ENCODE results near the gene APPL2. TPM values are rescaled to one million over a fixed set of nuclear protein-coding genes. Genes with fewer than 3 reads are reported as not detected.
"Not testable (repeated sequence)": the region's sequence is repeated elsewhere in the genome, so short reads cannot be mapped to it uniquely, and the experiment has no call there.

The APPL2 gene
- total RNA-seq, 2 donors from 2014 or later: 18.2 to 19.2 TPM

GRCh38 chr12:105206686-105207374 is 29.1 kb downstream of the APPL2 start:
- ATAC-seq (no peak), DNase-seq (no peak)
- intact Hi-C loops (cut with DNase I): no loop called here

DNA sequence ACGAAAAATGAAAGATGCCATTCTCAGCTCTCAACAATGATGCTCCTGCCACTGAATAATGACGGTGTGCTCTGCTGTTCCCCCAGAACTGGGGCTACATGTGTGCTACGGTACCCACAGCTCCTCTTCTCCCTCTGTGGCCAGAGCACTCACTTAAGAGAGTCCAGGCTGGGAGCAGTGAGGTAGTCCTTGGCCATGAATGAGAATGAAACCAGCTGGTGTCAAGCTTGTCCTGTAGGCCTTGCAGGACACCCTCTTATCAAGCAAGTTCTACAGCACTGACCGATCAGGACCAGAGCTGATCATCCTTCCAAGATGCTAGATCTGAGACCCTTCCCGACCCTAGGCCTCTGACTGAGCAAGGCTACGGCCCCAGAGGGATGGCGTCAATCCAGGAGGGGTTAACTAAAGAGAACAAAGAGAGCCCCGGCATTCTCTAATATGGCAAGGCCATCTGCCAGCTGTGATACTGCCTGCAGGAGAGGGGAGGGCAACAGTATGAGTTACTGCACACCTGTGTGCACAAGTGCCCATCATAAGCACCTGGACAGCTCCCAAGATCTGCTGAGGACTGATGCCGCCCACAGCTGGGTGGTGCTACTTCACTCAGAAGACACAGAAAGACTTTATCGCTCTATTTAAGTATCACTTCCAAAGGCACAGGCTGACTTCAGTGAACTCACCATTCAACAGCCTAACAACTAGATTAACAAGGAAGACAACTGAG is 30.5 kb downstream of the APPL2 start:
- ATAC-seq: no peak
- intact Hi-C loops (cut with DNase I): no loop called here

GRCh38 chr12:105204916-105205315 is 31.1 kb downstream of the APPL2 start:
- intact Hi-C loops (cut with DNase I): no loop called here

More for the DNA sequence above, 30.5 kb downstream of the APPL2 start:
- no peak for DNase-seq

GRCh38 chr12:105204127-105204526 is 31.8 kb downstream of the APPL2 start:
- no peak for DNase-seq
- no peak for ATAC-seq
- intact Hi-C loops (cut with DNase I): no loop called here

More at GRCh38 chr12:105204916-105205315, 31.1 kb downstream of the APPL2 start:
- no peak for ATAC-seq
- no peak for DNase-seq

GRCh38 chr12:105202202-105202601 is 33.8 kb downstream of the APPL2 start:
- DNase-seq (no peak), ATAC-seq (no peak)
- intact Hi-C loops (cut with DNase I): no loop called here

DNA sequence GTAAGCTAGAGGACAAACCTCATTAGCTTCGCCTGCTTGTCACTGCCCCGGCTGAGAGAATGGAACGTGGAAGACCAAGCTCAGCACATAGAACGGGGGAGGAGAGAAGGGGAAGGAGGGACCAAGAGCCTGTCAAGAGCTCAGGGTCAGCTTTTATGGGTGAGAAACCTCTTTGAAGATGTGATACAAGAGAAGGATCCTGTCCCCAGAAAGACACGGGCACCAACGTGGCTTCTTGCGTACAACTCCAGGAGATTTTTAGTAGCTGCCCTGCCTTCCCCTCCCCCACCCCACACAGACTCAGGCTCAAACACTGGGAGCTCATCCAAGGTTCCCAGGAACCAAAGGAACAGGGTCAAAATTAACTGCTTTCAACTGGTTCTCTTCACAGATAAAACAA is 34.7 kb downstream of the APPL2 start:
- ATAC-seq (no peak), DNase-seq (no peak)
- intact Hi-C loops (cut with DNase I): no loop called here

DNA sequence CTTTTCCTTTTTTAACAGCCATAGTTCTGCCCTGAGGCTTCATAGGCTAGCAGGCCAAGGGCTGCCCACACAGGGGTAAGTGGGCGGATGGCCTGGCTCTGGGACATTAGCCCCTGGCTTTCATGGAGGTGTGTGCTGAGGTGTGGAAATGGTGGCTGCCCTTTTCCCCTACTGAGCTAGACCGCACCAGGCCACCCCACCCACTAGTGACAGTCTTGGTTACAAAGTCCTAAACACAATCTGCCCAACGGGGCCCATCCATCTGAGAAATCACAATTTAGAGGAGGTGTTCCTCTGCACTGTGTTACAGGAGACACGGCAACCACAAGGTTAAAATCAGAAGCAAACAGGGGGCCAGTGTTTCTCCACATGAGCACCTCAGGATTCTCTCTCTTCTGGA is 35.6 kb downstream of the APPL2 start:
- ATAC-seq (no peak), DNase-seq (no peak)
- intact Hi-C loops (cut with DNase I): no loop called here

GRCh38 chr12:105198961-105199360 is 37.0 kb downstream of the APPL2 start:
- intact Hi-C loops (cut with DNase I): no loop called here
- ATAC-seq (no peak), DNase-seq (no peak)

DNA sequence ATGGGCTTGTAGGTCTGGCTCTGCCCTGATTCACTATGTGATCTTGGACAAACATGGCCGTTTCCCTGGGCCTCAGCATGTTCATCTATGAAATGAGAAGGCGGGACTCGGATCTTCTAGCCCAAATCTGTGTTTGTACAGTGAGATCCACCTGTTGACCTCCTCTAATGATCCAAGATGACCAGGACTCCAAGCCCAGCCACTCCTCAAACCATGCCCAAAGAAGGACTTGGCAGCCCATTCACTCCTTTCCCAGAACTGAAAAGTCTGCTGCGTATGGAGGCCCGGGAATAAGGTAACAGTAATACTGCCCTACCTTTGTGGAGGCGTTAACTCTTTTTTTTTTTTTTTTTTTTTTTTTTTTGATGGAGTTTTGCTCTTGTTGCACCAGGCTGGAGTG is 39.9 kb downstream of the APPL2 start:
- ATAC-seq (no peak), DNase-seq (no peak)
- intact Hi-C loops (cut with DNase I): no loop called here

- DNase-seq: no peak
- ATAC-seq: no peak
- intact Hi-C loops (cut with DNase I): no loop called here
Observed at GRCh38 chr12:105194947-105195346, 41.0 kb downstream of the APPL2 start.

DNA sequence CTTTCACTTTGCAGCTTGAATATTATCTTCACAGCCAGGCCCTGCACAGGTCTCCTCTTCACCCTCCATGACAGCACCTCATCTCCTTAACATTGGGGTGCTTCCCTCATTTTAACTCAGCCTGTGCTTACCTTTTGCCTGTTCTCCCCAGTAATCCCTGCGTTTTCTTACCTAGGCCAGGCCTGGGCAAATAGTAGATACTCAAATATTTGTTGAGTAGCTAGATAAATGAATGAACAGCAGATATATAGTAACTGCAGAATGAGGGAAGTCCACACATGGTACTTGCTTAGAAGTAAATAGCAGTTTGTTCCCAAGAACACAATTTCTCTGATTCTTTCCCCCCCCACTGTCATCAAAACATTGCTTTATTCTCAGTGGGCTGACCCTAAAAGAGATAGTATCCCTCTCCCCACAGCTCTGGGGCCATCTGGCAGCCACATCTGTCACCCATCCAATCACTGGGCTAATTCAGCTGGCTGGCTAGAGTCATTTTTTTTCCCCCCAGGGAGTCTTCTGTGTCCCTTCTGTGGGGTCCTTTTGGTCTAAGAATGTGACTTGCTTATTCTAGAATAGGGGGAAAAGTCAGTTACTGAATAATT is 43.2 kb downstream of the APPL2 start:
- DNase-seq (no peak), ATAC-seq (no peak)
- intact Hi-C loops (cut with DNase I): no loop called here

DNA sequence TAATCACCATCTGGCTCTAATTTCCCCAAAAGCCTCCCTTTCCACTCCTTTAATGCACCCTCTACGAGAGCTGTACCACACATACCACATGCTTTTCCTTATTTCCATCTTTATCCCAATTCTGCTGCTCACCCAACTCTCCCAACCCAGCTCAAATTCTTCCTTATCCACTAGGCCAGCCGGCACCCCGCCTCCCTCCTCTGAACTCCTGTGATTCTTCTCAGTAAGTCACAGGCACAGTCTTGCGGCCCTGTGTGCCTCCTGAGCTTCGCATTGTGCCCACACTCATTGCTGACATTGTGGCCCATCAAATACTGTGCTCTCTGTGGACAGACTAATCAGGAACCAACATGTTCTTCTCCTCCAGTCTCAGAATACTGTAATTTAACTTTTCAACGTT is 45.4 kb downstream of the APPL2 start:
- no peak for DNase-seq
- intact Hi-C loops (cut with DNase I): no loop called here
- ATAC-seq: no peak

DNA sequence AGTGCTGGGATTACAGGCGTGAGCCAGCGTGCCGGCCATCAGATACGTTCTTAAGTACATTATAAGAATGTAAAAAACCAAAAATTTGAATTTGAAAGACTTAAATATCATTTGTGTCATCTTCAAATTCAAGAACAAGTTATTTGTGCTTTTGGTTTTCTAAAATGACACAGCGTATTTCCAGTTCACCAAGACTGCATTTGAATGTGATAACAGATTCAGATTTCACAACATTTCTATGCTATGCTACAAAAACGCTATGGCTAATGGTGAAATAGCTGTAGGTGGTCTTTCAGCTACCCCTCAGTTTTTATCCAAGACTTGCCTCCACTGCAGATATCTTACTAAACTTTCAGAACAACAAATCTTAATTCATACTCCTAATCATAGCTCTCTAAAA is 46.7 kb downstream of the APPL2 start:
- intact Hi-C loops (cut with DNase I): no loop called here
- ATAC-seq: no peak
- no peak for DNase-seq

DNA sequence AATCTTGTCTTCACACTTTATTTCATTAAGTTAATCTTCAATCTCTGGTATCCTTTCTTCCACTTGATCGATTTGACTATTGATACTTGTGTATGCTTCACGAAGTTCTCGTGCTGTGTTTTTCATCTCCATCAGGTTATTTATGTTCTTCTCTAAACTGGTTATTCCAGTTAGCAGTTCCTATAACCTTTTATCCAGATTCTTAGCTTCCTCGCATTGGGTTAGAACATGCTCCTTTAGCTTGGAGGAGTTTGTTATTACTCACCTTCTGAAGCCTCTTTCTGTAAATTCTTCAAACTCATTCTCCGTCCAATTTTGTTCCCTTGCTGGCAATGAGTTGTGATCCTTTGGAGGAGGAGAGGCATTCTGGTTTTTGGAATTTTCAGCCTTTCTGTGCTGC is 52.0 kb downstream of the APPL2 start:
- intact Hi-C loops (cut with DNase I); ATAC-seq; DNase-seq: not testable (repeated sequence)

DNA sequence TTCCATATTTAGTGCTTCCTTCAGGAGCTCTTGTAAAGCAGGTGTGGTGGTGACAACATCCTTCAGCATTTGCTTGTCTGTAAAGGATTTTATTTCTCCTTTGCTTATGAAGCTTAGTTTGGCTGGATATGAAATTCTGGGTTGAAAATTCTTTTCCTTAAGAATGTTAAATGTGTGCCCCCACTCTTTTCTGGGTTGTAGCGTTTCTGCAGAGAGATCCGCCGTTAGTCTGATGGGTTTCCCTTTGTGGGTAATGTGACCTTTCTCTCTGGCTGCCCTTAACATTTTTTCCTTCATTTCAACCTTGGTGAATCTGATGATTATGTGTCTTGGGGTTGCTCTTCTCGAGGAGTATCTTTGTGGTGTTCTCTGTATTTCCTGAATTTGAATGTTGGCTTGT is 52.6 kb downstream of the APPL2 start:
- ATAC-seq; intact Hi-C loops (cut with DNase I); DNase-seq: not testable (repeated sequence)

- intact Hi-C loops (cut with DNase I); ATAC-seq; DNase-seq: not testable (repeated sequence)
Observed at GRCh38 chr12:105179114-105179513, 56.9 kb downstream of the APPL2 start.

GRCh38 chr12:105177208-105177607 is 58.8 kb downstream of the APPL2 start:
- intact Hi-C loops (cut with DNase I): no loop called here
- DNase-seq (no peak), ATAC-seq (no peak)

DNA sequence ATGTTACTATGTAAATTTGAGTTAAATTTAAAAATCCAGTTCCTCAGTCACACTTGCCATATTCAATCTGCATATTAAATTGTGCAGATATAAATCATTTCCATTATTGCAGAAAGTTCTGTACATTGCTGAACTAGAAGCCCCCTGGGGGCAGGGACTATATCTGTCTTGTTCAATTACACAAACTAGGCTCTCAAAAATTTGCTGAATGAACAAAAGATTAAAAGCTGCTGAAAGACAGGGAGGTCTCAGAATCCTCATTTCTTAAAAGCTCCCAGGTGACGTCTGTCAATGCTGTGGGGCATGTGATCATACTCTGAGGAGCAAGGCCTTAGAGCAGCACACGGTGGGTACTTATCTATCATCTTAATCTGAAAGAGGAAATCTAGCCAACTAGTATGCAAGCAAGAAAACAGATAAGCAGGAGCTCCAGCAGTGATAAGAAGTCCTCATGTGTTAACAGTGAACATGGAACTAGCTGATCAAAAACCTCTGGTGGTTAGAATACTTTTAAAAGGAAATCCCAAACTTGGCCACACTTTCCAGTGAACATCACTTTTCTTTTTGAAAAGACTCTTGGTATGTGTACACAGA is 60.5 kb downstream of the APPL2 start:
- DNase-seq: no peak
- intact Hi-C loops (cut with DNase I): no loop called here
- no peak for ATAC-seq

DNA sequence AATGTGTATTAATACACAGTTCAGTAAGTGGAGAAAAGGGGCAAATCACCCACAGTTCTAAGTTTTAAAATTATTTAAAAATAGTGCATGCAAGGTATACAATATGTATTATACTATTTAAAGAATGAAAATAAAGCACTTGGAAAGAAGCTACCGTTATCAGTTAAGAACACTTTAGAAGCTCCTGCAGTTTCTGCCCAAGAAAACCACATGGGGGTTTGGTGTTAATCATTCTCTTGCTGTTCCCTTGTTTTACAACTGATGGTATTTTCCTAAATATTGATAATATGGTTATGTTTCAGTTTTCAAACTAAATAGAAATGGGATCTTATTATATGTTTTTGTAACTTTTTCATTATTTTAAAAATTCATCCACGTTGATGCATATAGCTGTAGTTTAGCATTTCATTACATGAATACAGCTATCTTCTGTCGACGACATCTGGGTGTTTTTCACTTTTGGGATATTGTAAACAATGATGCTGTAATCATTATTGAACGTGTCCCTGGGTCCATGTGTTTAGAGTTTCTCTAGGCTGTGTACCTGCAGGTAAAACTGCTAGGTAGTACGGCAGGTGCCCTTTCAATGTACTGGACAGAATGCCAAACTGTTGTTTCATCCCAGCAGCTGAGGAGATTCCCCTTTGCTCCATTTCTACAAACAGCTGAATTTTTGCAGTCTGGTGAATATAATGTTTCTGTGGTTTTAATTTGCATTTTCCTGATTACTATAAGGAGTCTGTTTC is 64.1 kb downstream of the APPL2 start:
- DNase-seq (no peak), ATAC-seq (no peak)
- intact Hi-C loops (cut with DNase I): no loop called here
